Endothelial cell of umbilical vein (primary cell): ENCODE results near the gene ANKRD36C. TPM values are rescaled to one million over a fixed set of nuclear protein-coding genes. Genes with fewer than 3 reads are reported as not detected.
"Not testable (repeated sequence)": the region's sequence is repeated elsewhere in the genome, so short reads cannot be mapped to it uniquely, and the experiment has no call there.

Experiments
- BruUV-seq: library from RNA; stranded (reverse); fragments of 400-500 nt; replicated peaks from 2 replicates; lab custom pipeline; 2021; lab: Mats Ljungman, UMichigan
- CTCF ChIA-PET: fragments of 300-600, 350-600 bp; sonication (Branson Sonifier 250); formaldehyde crosslinking; loops from one replicate; lab custom pipeline; 2021; ENCODE audit warnings: antibody characterized with exemption, inconsistent platforms; lab: Charles Lee
- POLR2A ChIA-PET: fragments of 300-600, 350-600 bp; sonication (Branson Sonifier 250); formaldehyde crosslinking; loops from one replicate; lab custom pipeline; 2021; ENCODE audit warnings: antibody characterized with exemption, inconsistent platforms; lab: Charles Lee
- DNase-seq: peaks from one replicate; pipeline ENCODE4 v3.0.0-alpha.2; 2011; ENCODE audit warnings: low read depth, low spot score
- FAIRE-seq: peaks from 2 replicates; lab custom pipeline; 2011; peaks lifted over from hg19 to GRCh38; lab: Jason Lieb, UNC
- H2AFZ ChIP-seq: 2 replicates; pipeline ENCODE4 v1.6.0; 2012; ENCODE audit warnings: low read depth, low read length, control low read depth, inconsistent platforms
- H3K27ac ChIP-seq: 2 replicates; pipeline ENCODE4 v1.5.1; 2011; ENCODE audit warnings: low read depth, mild to moderate bottlenecking, control low read depth, low read length, moderate library complexity; ENCODE audit not compliant: insufficient read depth
- H3K27me3 ChIP-seq, 2 experiments: 2 replicates each; pipeline versions ENCODE4 v1.6.0 to v1.6.1; 2011; ENCODE audit warnings: low read length in 2 of 2, mixed read lengths in 1 of 2; ENCODE audit not compliant: control insufficient read depth in 2 of 2, insufficient read depth in 2 of 2
- H3K36me3 ChIP-seq, 2 experiments: 2 replicates in 1 of 2; 3 replicates in 1 of 2; pipeline ENCODE4 v1.5.1; 2011; ENCODE audit warnings: low read length in 2 of 2, mild to moderate bottlenecking in 1 of 2, moderate library complexity in 1 of 2; ENCODE audit not compliant: control insufficient read depth in 2 of 2, insufficient read depth in 2 of 2; ENCODE audit errors: extremely low read depth in 1 of 2
- H3K4me1 ChIP-seq: 3 replicates; pipeline ENCODE4 v1.5.1; 2011; ENCODE audit warnings: mild to moderate bottlenecking, low read length; ENCODE audit not compliant: control insufficient read depth, insufficient read depth; ENCODE audit errors: extremely low read depth
- H3K4me2 ChIP-seq: 2 replicates; pipeline ENCODE4 v1.6.1; 2011; ENCODE audit warnings: low read length, control low read depth, mixed read lengths; ENCODE audit not compliant: insufficient read depth
- H3K4me3 ChIP-seq, 3 experiments: fragments of 200-600 bp in 1 of 3; sonication (generic), shearing (Covaris generic) in 1 of 3; replicated peaks in 1 of 3; 2 replicates each; pipeline ENCODE4 v1.5.1; 2011 to 2016; ENCODE audit warnings: control low read depth in 3 of 3, low read length in 3 of 3, mild to moderate bottlenecking in 2 of 3, inconsistent platforms in 1 of 3, low read depth in 1 of 3, moderate library complexity in 1 of 3; ENCODE audit not compliant: insufficient read depth in 1 of 3
- H3K79me2 ChIP-seq: 2 replicates; pipeline ENCODE4 v1.6.0; 2012; ENCODE audit warnings: low read length, inconsistent platforms; ENCODE audit not compliant: control insufficient read depth, insufficient read depth
- H3K9ac ChIP-seq: replicated peaks from 2 replicates; pipeline ENCODE3; 2011; ENCODE audit warnings: low read length, control low read depth; ENCODE audit not compliant: insufficient read depth; ENCODE audit errors: extremely low read depth
- H3K9me1 ChIP-seq: replicated peaks from 3 replicates; pipeline ENCODE4 v1.6.0; 2011; ENCODE audit warnings: mild to moderate bottlenecking, low read length; ENCODE audit not compliant: control insufficient read depth, insufficient read depth; ENCODE audit errors: extremely low read depth
- H3K9me3 ChIP-seq: replicated peaks from 2 replicates; pipeline ENCODE4 v1.5.1; 2012; ENCODE audit warnings: low read length, inconsistent platforms; ENCODE audit not compliant: control insufficient read depth, insufficient read depth
- H4K20me1 ChIP-seq: replicated peaks from 2 replicates; pipeline ENCODE3; 2011; ENCODE audit warnings: mild to moderate bottlenecking, low read length; ENCODE audit not compliant: control insufficient read depth, insufficient read depth; ENCODE audit errors: extremely low read depth
- dilution Hi-C: fragments of 300-500 bp; cut with MboI; formaldehyde crosslinking; loops from one replicate; pipeline ENCODE4 v1.15.0; 2019; ENCODE audit warnings: low sequenced_read_pairs; ENCODE audit not compliant: extremely low pct_ligation_motif_present
- intact Hi-C: fragments of 100-400 bp; cut with micrococcal nuclease; formaldehyde crosslinking; loops from one replicate; pipeline ENCODE4 v1.10.0; 2022
- polyA plus RNA-seq, 4 experiments: library from polyadenylated mRNA; depleted of rRNA in 3 of 4; stranded (reverse) in 3 of 4; unstranded in 1 of 4; fragments of >200 nt; gene quantifications; 2 replicates each; pipeline versions ENCODE4 v1.2.1 to v1.2.3, GENCODE V29; 2011 to 2012; ENCODE audit warnings: missing spikeins in 1 of 4
- total RNA-seq: library from RNA; stranded (reverse); gene quantifications from 2 replicates; pipeline ENCODE4 v1.2.3, GENCODE V29; 2021

Gene ANKRD36C
- total and polyA plus RNA-seq, 2 donors (not counting 3 experiments of a cell fraction or from before 2014, with no cell fraction given), result 4.4 to 108 TPM

- H3K27ac ChIP-seq, H3K4me3 ChIP-seq, H3K27me3 ChIP-seq, H3K79me2 ChIP-seq, H3K36me3 ChIP-seq, FAIRE-seq, intact Hi-C loops, dilution Hi-C loops, H3K4me2 ChIP-seq, H3K9me1 ChIP-seq, H3K9ac ChIP-seq, H4K20me1 ChIP-seq, H2AFZ ChIP-seq, H3K4me1 ChIP-seq, DNase-seq, CTCF ChIA-PET, BruUV-seq, H3K9me3 ChIP-seq, POLR2A ChIA-PET: not testable (repeated sequence)
These were observed 197.7 kb downstream of the ANKRD36C start for GRCh38 chr2:95793970-95794369.

- H3K27me3 ChIP-seq, H3K79me2 ChIP-seq, intact Hi-C loops, H4K20me1 ChIP-seq, H3K27ac ChIP-seq, dilution Hi-C loops, H3K9me1 ChIP-seq, POLR2A ChIA-PET, H3K9ac ChIP-seq, H3K9me3 ChIP-seq, H3K36me3 ChIP-seq, BruUV-seq, CTCF ChIA-PET, H3K4me1 ChIP-seq, H3K4me3 ChIP-seq, DNase-seq, H2AFZ ChIP-seq, H3K4me2 ChIP-seq: not testable (repeated sequence)
- peak; percentile 48 for FAIRE-seq
These were observed 201.4 kb downstream of the ANKRD36C start for GRCh38 chr2:95790180-95790579.

- H3K27ac ChIP-seq, DNase-seq, CTCF ChIA-PET, H3K9ac ChIP-seq, POLR2A ChIA-PET, H3K36me3 ChIP-seq, H3K27me3 ChIP-seq, H3K4me2 ChIP-seq, intact Hi-C loops, H3K4me1 ChIP-seq, H3K9me3 ChIP-seq, BruUV-seq, H3K4me3 ChIP-seq, H3K9me1 ChIP-seq, H3K79me2 ChIP-seq, H2AFZ ChIP-seq, FAIRE-seq, dilution Hi-C loops, H4K20me1 ChIP-seq: not testable (repeated sequence)
These were observed 202.2 kb downstream of the ANKRD36C start for GRCh38 chr2:95789385-95789784.

GRCh38 chr2:95788642-95789041 is 203.0 kb downstream of the ANKRD36C start:
- H3K9ac ChIP-seq, FAIRE-seq, H3K4me1 ChIP-seq, DNase-seq, H3K27ac ChIP-seq, CTCF ChIA-PET, H3K9me1 ChIP-seq, H3K36me3 ChIP-seq, BruUV-seq, H3K4me2 ChIP-seq, dilution Hi-C loops, H3K79me2 ChIP-seq, H4K20me1 ChIP-seq, H3K4me3 ChIP-seq, H3K27me3 ChIP-seq, POLR2A ChIA-PET, H3K9me3 ChIP-seq, H2AFZ ChIP-seq, intact Hi-C loops: not testable (repeated sequence)
